Kidney (tissue), 14 donors: ENCODE results near the gene ADAMTS3. TPM values are rescaled to one million over a fixed set of nuclear protein-coding genes. Genes with fewer than 3 reads are reported as not detected.

Experiments used
- DNase-seq, 5 donors: peaks; one replicate each; pipeline ENCODE4 v3.0.0-alpha.2; 2013 to 2020
- FAIRE-seq: peaks from 2 replicates; lab custom pipeline; 2012; peaks lifted over from hg19 to GRCh38; lab: Jason Lieb, UNC
- H3K27ac ChIP-seq, 2 donors: one replicate each; pipeline ENCODE4 v1.7.0; 2013; ENCODE audit warnings: low read depth in 2 of 2, low read length in 2 of 2, inconsistent platforms in 1 of 2
- H3K27me3 ChIP-seq: one replicate; pipeline ENCODE4 v1.7.1; 2013; ENCODE audit warnings: low read length, inconsistent platforms; ENCODE audit not compliant: control insufficient read depth, insufficient read depth
- H3K36me3 ChIP-seq, 3 donors: one replicate each; pipeline versions ENCODE4 v1.7.0 to v1.7.1; 2013; ENCODE audit warnings: low read length in 3 of 3, control low read depth in 1 of 3, inconsistent platforms in 1 of 3; ENCODE audit not compliant: insufficient read depth in 3 of 3, control insufficient read depth in 2 of 3
- H3K4me1 ChIP-seq, 3 donors: one replicate each; pipeline versions ENCODE4 v1.7.0 to v1.7.1; 2013; ENCODE audit warnings: low read length in 3 of 3, inconsistent platforms in 1 of 3, low read depth in 1 of 3; ENCODE audit not compliant: control insufficient read depth in 2 of 3, insufficient read depth in 2 of 3
- H3K4me3 ChIP-seq, 3 donors: one replicate each; pipeline versions ENCODE4 v1.7.0 to v1.8.1; 2013; ENCODE audit warnings: low read length in 3 of 3, control low read depth in 1 of 3, inconsistent platforms in 1 of 3
- H3K9ac ChIP-seq, 3 donors: one replicate each; pipeline versions ENCODE4 v1.7.0 to v1.7.1; 2013; ENCODE audit warnings: low read length in 3 of 3, control low read depth in 1 of 3, inconsistent platforms in 1 of 3
- H3K9me3 ChIP-seq, 3 donors: one replicate each; pipeline versions ENCODE4 v1.7.0 to v1.7.1; 2013; ENCODE audit warnings: low read length in 3 of 3, control low read depth in 1 of 3, inconsistent platforms in 1 of 3; ENCODE audit not compliant: control insufficient read depth in 2 of 3, insufficient read depth in 1 of 3
- intact Hi-C: fragments of 100-400 bp; cut with DNase I; formaldehyde crosslinking; loops from one replicate; pipeline ENCODE4 v1.11.1; 2022
- polyA plus RNA-seq: library from polyadenylated mRNA; stranded (reverse); fragments of 350-450 nt; fragmentation: Illumina TruSeq; extraction: RNeasy Lipid Tissue Mini Kit (QIAGEN cat#74804); gene quantifications from one replicate; pipeline ENCODE4 v1.2.3, GENCODE V29; 2014; ENCODE audit warnings: low read depth, low replicate concordance; ENCODE audit not compliant: insufficient read depth
- total RNA-seq: library from RNA; stranded (reverse); fragmentation: NEBNext Ultra II Directional; extraction: Animal tissue kit (Norgen Biotek cat#: 25700); gene quantifications from one replicate; pipeline ENCODE4 v1.2.1, GENCODE V29; 2021
- TF ChIP-seq, protein P1 (sequence below): IDR thresholded peaks from 3 replicates; pipeline ENCODE4 v1.5.1; 2012; ENCODE audit warnings: mild to moderate bottlenecking, moderate library complexity, borderline replicate concordance; ENCODE audit not compliant: insufficient read depth; ENCODE audit errors: extremely low read depth
- donor health status: control.
- donor health status: control.
- donor health status: control.
- donor health status: control.
- donor health status: control.
- donor health status: DM: yes; HTN: yes; CAD: no.
- donor health status: Normal renal cell carcinoma (clear cell type).

The ADAMTS3 gene
- total and polyA plus RNA-seq, 2 donors from 2014 or later = 0.56 to 4.2 TPM

GRCh38 chr4:72338060-72338459 is 231.0 kb downstream of the ADAMTS3 start:
- H3K4me1 ChIP-seq = no peaks in the 10 kb centered on the region
- H3K27ac ChIP-seq = no peak overlapping the region
- H3K4me3 ChIP-seq = no peak overlapping the region
- intact Hi-C loops = no loop called here
- no peak for DNase-seq
- H3K36me3 ChIP-seq = no peaks in the 10 kb centered on the region
- H3K27me3 ChIP-seq = no peaks in the 10 kb centered on the region
- TF ChIP-seq, protein P1, sequence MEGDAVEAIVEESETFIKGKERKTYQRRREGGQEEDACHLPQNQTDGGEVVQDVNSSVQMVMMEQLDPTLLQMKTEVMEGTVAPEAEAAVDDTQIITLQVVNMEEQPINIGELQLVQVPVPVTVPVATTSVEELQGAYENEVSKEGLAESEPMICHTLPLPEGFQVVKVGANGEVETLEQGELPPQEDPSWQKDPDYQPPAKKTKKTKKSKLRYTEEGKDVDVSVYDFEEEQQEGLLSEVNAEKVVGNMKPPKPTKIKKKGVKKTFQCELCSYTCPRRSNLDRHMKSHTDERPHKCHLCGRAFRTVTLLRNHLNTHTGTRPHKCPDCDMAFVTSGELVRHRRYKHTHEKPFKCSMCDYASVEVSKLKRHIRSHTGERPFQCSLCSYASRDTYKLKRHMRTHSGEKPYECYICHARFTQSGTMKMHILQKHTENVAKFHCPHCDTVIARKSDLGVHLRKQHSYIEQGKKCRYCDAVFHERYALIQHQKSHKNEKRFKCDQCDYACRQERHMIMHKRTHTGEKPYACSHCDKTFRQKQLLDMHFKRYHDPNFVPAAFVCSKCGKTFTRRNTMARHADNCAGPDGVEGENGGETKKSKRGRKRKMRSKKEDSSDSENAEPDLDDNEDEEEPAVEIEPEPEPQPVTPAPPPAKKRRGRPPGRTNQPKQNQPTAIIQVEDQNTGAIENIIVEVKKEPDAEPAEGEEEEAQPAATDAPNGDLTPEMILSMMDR = no peak
- FAIRE-seq = no peak
- H3K9ac ChIP-seq = no peak overlapping the region
- H3K9me3 ChIP-seq = no peaks in the 10 kb centered on the region

GRCh38 chr4:72330381-72330780 is 238.6 kb downstream of the ADAMTS3 start:
- Histone ChIP-seq H3K27ac (no peak overlapping the region), H3K9ac (no peak overlapping the region), H3K4me1 (no peaks in the 10 kb centered on the region), H3K9me3 (no peaks in the 10 kb centered on the region), H3K4me3 (no peak overlapping the region), H3K27me3 (no peaks in the 10 kb centered on the region), H3K36me3 (no peaks in the 10 kb centered on the region)
- DNase-seq (no peak), FAIRE-seq (no peak)
- intact Hi-C loops = no loop called here
- TF ChIP-seq, protein P1 = no peak

DNA sequence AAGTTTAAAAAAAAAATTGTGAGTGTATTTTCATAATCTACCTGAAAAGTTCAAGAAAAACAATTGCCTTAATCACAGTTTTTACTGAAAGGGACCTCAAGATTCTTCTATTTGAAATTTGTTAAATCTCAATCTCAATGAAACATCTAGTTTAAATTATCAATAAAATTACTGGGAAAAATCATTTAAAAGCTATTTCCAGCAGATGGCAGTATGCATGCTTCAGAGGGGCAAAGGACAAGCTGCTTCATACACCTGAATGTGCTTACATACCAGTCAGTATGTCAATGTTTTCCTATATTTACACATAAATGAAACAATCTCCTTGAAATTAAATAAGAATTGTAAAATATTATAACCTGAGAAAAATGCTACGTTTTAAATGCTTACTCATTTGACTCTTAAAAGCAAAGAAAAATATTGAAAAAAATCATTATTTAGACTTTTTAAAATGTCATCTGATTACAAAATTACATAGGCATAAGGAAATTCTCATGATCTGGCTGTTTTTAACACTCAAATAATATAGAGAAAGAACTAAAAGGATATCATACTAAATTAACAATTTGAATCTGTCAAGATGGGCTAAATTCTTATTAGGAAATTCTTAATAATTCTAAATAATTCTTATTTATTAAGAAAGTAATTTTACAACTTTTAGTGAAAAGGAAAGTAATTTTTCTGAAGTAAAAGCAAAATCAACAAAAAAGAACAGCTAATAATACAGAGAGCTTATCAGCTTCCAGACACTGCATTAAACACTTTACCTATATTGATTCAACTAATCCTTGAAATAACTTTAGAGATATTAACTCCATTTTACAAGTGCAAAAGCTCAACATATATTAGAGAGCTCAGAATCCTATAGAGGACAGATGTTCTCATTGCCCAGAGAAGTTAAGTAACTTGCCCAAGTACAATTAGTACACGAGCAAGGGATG is 242.1 kb downstream of the ADAMTS3 start:
- FAIRE-seq = peak; percentile 96
- H3K9me3 ChIP-seq = no peaks in the 10 kb centered on the region

More for the DNA sequence above, 242.1 kb downstream of the ADAMTS3 start:
- TF ChIP-seq, protein P1 = peak; percentile 66
- peak in 1 of 5 donors; percentile 55 for DNase-seq
- Histone ChIP-seq H3K4me3 (no peak overlapping the region), H3K27me3 (no peaks in the 10 kb centered on the region), H3K36me3 (no peaks in the 10 kb centered on the region), H3K4me1 (no peaks in the 10 kb centered on the region), H3K9ac (no peak overlapping the region), H3K27ac (no peak overlapping the region)
- intact Hi-C loops = no loop called here
